ENCODE data around the gene GNGT2.

Gene GNGT2

GRCh38 chr17:49249890-49250522 lies 39.6 kb upstream of the GNGT2 start:
- DNase-seq (ENCODE audit: low spot score), result no peak
- H3K4me3 ChIP-seq, result no peak overlapping the region
- no peak overlapping the region for H3K27ac ChIP-seq
- no peak for TF ChIP-seq CTCF (IDR thresholded peaks at IDR 0.05)

- no peak overlapping the region for H3K27ac ChIP-seq
- DNase-seq (ENCODE audit: low spot score), result no peak
- no peak overlapping the region for H3K4me3 ChIP-seq
- no peak for TF ChIP-seq CTCF (IDR thresholded peaks at IDR 0.05)
These were observed 39.0 kb upstream of the GNGT2 start for GRCh38 chr17:49249292-49249794.

GRCh38 chr17:49247944-49248343 lies 37.6 kb upstream of the GNGT2 start:
- TF ChIP-seq CTCF (IDR thresholded peaks at IDR 0.05), result no peak
- no peak for DNase-seq (ENCODE audit: low spot score)
- Histone ChIP-seq H3K27ac (no peak overlapping the region), H3K4me3 (no peak overlapping the region)

GRCh38 chr17:49244839-49245238 lies 34.5 kb upstream of the GNGT2 start:
- Histone ChIP-seq H3K27ac (no peak overlapping the region), H3K4me3 (no peak overlapping the region)
- no peak for DNase-seq (ENCODE audit: low spot score)
- TF ChIP-seq CTCF (IDR thresholded peaks at IDR 0.05), result no peak

- Histone ChIP-seq H3K4me3 (no peak overlapping the region), H3K27ac (no peak overlapping the region)
- no peak for DNase-seq (ENCODE audit: low spot score)
- TF ChIP-seq CTCF (IDR thresholded peaks at IDR 0.05), result no peak
These were observed 32.4 kb upstream of the GNGT2 start for GRCh38 chr17:49242813-49243212.

GRCh38 chr17:49241692-49242397 lies 31.5 kb upstream of the GNGT2 start:
- no peak for TF ChIP-seq CTCF (IDR thresholded peaks at IDR 0.05)
- DNase-seq (ENCODE audit: low spot score), result no peak
- H3K27ac ChIP-seq, result no peak overlapping the region
- H3K4me3 ChIP-seq, result no peak overlapping the region

- no peak overlapping the region for H3K4me3 ChIP-seq
- DNase-seq (ENCODE audit: low spot score), result no peak
- no peak overlapping the region for H3K27ac ChIP-seq
- no peak for TF ChIP-seq CTCF (IDR thresholded peaks at IDR 0.05)
These were observed 30.7 kb upstream of the GNGT2 start for GRCh38 chr17:49241040-49241439.
